GM19099 (cell line): Measurements from ENCODE around the gene ZFP92.

ENCODE experiments used
- POLR2A ChIP-seq: IDR thresholded peaks from 3 replicates; pipeline ENCODE4 v1.6.1; 2011; ENCODE audit warnings: low read depth; ENCODE audit not compliant: insufficient read length; ENCODE audit errors: extremely low read depth

Gene ZFP92

DNA sequence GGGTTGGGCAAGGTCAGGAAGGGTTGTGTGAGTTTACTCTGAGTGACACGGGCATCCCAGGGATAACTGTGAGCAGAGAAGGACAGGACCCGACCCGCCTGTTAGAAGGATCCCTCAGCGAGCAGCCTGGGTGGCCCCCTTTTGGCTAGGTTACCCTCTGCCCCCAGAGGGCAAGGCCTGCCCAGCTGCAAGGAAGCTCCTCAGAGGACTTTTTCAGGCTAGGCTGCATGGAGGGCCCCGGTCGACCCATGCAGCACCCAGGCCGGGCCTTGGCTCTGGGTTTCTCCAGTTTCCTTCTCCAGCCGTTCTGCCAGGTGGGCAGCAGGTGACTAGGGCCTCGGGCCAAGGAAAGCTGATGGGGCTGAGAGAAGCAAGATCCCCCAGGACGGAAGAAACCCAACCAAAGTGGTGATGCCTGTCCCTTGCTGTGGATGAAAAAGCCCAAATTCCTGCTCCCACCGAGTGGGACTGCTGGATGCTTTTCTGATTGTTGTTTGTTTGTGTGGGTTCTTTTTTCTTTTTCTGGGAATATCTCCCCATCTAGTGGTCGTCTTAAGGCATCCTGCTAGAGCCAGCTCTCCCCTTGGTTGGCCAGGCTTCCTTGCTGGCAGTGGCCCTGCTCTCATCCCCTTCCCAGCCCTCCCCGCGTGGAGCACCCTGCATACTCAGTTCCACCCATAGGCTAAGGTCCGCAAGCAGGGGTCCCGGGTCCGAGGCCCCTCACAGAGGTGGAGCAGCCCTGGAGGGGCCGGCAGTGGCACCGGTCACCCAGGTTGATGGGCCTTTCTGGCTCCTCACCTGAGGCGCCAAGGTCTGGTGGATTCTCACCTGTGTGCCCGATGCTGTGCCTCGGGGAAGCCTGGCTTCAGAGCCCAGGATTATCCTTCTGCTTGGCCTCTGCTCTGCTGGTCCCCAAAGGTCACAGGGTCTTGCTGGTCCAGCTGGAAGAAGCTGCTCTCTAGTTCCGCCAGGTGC is 1.8 kb downstream of the ZFP92 start:
- no peak for TF ChIP-seq POLR2A

DNA sequence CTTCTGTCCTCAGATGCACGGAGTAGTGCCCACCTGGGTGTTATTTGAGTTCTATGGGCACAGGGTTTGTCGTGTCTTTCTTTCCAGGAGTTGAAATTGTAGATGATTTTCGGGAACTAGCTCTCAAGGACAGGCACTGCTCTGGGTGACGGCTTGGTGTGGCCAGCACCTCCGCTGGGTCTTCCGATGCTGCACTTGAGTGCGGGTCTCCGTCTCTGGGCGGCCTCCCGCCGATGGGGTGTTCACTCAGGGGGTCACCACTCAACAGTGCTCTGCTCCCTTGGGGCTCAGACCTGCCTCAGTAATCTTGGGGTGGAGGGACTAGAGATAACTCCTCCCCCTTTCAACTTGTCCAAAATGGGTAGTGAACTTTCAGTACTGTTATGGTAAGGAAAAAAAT is 2.5 kb downstream of the ZFP92 start:
- TF ChIP-seq POLR2A, result no peak

DNA sequence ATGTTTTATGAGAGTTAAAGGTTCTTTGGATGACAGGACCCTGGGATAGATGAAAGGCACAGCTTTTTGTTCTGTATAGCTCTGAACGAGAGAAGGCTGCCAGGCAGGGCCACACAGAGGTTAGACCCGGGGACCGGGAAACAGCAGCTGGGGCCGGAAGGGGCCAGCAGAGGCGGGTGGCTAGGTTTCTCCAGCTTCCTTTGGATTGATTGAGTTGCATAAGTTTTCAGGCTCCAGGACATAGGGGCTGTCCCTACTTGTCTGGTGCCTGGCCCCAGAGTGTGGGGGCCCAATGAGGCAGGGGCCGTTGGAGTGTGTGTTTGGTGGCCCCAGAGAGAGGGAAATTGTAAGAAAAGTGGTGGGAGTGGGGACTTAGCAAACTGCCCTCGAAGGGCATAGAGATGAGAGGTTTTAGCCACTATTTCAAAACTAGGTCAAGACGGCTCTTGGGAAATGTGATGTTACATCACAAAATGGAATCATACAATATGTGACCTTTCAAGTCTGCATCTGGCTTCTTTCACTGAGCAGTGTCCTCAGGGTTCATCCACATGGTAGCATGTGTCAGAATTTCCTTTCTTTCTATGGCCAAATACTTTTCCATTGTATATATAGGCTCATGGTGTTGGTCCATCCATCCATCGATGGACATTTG is 3.7 kb downstream of the ZFP92 start:
- no peak for TF ChIP-seq POLR2A

DNA sequence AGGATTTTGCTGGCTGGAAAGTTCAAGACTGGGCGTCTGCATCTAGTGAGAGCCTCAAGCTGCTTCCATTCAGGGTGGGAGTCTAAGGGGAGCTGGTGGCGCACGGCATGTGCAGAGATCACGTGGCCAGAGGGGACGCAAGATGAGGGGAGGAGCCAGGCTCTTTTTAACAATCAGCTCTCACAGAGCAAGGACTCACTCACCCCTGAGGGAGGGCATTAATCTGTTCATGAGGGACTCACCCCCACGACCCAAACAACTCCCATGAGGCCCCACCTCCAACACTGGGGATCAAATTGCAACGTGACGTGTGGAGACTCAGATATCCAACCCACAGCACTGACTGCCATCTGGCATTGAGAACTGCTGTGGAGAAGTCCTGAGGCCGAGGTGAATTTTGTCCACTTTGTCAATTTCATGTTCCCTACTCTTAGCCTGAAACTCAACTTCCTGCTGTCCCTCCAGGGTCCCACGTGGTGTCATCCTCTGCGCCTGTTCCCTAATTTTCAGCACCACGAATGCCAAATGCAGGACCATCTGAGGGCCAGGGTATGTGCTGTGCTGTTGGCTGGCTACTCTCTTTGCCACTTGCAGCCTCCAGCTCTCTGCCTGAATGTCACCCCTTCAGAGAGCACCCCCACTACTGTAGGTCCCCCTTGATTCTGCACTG is 5.6 kb downstream of the ZFP92 start:
- no peak for TF ChIP-seq POLR2A

DNA sequence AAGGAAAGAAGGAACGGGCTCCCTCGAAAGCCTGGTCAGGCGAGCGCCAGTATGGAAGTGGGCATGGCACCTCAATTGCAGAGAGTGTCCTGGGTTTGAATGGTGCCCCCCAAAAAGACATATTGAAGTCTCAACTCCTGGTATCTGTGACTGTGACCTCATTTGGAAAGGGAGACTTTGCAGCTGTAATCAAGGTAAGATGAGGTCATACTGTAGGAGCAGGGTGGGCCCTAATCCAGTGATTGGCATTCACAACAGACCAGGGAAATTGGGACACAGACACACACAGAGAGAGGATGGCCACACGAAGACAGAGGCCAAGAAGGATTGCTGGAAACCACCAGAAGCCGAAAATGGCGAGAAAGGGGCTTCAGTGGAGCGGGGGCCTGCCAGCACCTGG is 6.4 kb downstream of the ZFP92 start:
- TF ChIP-seq POLR2A, result no peak

DNA sequence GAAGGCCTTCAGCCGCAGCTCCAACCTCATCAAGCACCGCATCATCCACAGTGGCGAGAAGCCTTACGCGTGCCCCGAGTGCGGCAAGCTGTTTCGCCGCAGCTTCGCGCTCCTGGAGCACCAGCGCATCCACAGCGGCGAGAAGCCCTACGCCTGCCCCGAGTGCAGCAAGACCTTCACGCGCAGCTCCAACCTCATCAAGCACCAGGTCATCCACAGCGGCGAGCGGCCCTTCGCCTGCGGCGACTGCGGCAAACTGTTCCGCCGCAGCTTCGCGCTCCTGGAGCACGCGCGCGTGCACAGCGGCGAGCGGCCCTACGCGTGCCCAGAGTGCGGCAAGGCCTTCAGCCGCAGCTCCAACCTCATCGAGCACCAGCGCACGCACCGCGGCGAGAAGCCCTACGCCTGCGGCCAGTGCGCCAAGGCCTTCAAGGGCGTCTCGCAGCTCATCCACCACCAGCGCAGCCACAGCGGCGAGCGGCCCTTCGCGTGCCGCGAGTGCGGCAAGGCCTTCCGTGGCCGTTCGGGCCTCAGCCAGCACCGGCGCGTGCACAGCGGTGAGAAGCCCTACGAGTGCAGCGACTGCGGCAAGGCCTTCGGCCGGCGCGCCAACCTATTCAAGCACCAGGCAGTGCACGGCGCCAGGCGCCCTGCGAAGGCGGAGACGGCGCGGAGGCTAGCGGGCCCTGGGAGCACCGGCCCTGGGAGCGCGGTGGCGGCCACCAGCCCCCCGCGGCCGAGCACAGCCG is 9.8 kb downstream of the ZFP92 start:
- TF ChIP-seq POLR2A, result no peak

DNA sequence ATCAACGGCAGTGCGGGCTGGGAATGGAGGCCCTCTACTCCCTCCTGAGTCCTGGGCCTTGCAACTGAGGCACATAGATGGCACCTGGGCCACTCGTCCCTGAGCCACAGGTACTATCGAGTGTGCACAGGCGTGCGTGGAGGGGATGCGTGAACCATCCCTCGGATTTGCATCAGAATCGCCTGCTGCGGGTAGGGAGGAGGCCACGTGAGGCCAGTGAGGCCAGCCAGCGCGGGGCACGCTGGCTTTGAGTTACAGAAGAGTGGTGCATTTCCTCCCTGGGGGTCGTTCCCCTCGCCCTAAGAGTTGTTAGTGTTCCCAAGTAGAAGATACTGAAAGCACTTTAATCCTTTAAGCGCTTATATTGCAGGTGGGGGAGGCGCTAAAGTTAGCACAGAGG is 10.6 kb downstream of the ZFP92 start:
- TF ChIP-seq POLR2A, result no peak

DNA sequence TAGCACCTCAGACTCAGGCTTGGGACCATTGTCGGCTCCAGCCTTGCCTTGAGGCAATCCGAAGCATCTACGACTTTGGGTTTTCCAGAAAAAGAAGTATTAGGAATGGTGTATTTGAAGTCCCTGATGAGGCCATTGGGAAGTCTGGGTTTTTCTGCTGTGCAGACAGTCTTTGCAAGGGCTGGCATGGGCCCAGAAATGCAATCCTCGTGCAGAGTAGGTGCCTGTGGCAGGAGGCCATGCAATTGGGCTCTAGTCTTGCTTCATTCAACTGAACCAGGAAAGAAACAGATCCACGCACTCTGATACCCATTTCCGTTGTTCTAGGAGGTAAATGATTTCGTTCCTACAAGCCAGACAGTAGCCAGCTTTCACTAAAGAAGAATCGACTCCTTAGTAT is 12.4 kb downstream of the ZFP92 start:
- no peak for TF ChIP-seq POLR2A

DNA sequence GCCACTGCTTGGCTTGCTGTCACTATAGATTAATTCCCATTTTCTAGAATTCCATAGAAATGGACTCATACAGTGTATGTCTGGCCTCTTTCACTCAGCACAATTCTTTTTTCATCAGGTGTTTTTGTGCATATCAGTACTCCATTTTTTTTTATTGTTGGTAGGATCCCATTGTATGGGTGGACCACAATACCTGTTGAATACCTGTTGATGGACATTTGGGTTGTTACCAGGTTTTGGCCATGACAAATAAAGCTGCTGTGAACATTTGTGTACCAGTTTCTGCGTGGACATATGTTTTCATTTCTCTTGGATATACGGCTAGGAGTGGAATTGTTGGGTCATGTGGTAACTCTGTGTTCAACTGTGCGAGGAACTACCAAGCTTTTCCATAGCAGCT is 14.9 kb downstream of the ZFP92 start:
- no peak for TF ChIP-seq POLR2A

DNA sequence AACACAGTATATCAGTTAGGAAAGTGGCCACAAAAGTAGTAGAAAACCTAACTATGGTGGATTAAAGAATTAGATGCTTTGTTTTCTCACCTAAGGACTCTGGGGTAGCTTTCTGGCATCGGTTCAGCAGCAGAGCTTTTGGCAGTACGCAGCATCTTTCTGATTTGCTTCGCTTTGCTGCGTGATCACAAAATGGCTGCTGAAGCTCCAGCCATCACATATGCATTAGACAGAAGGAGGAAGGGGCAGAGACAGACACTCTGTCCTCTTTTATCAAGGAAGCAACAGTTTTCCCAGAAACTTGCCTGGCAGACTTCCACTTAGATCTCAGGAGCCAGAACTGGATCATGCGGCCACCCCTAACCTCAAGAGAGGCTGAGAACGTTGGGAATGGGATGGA is 19.5 kb downstream of the ZFP92 start:
- TF ChIP-seq POLR2A, result no peak

DNA sequence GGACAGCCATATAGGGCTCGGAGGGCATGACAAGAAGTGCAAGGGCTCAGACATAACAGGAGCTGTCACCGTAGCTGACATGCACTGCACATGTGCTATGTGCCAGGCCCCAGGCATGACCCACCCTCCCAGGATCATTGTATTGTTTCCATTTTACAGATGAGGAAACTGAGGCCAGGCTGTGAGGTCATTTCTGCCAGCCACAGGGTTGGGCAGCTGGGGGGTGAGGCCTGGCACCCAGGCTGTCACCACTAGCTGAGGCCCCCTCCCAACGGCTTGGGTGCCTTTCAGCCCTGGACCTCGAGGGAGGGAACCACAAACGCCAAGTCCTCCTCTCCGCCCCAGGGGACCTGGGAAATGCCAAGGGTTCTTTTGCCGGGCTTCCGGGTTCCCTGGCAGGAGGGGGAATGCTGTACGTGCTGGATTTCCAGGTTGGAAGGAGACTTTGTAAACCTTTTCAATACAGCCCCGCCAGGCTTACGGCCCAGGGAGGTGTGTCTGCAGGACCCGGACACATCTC is 21.9 kb downstream of the ZFP92 start:
- no peak for TF ChIP-seq POLR2A

DNA sequence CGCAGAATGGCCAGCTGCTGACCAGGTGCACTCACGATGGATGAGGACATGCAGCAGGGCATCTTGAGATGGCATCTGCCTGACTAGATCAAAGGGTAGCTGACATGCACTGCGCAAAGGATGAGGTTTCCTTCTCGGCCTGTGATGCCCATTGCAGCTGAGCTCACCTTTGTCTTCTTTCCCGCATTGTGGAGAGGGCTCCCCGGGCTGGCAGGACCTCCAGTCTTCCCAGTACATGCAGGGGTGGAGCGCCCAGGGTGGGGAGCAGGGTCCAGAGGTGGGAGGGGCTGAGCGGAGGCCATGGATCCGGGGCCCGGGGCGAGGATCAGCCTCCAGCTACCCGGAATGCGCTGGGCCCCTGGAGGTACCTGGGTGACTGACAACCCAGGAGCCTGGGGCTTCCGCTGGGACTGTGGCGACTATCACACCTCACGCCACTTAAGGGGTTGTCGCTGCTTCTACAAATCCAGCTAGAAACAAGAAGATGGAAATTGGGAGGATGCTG is 22.6 kb downstream of the ZFP92 start:
- TF ChIP-seq POLR2A, result no peak

DNA sequence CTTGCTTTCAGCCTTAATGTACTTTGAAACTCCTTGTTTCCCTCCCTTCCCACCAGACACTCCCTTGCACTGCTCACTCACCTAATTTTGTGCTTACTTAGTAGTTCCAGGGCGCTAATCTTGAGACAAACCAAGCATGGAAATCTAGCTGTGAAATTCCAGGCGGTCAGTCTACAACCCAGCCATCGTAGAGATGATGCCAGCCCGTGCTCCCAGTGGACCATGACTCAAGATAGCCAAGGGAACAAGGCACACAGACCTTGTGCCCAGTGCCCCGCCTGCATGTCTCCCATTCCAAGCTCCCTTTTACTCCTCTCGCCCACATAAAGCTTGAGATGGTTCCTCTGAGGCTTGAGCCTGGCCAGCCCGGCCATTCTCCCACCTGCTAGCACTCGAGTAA is 23.5 kb downstream of the ZFP92 start:
- TF ChIP-seq POLR2A, result no peak

DNA sequence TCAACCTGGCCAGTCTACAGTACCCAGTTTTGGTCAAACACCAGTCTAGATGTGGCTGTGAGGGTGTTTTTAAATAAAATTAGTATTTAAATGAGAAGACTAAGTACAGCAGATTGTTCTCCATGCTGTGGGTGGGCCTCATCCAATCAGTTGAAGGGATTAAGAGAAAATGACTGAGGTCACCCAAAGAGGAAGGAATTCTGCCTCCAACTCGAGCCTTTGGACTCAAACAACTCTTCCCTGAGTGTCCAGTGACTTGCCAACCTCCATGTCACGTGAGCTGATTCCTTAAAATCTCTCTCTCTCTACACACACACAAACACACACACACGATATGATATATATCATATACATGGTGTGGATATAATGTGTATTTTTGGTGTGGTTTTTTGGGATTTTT is 24.6 kb downstream of the ZFP92 start:
- TF ChIP-seq POLR2A, result no peak

DNA sequence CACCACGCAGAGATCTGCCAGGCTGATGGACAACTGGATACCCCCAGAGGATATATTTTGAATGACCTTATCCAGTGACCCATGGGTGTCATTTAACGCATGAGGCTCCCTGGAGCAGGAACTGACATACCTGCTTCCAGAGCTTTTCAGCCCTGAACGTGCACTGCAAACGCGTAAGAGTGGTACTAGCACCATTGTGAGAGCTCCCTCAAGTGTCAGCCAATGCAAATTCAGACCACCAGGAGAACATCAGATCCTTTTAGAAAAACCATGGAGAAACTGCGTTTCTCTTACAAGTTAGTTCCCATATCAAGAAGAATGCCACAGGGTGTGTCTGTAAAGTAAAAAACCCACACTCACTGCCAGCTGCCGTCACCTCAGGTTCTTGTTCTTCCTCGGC is 27.3 kb downstream of the ZFP92 start:
- TF ChIP-seq POLR2A, result no peak

DNA sequence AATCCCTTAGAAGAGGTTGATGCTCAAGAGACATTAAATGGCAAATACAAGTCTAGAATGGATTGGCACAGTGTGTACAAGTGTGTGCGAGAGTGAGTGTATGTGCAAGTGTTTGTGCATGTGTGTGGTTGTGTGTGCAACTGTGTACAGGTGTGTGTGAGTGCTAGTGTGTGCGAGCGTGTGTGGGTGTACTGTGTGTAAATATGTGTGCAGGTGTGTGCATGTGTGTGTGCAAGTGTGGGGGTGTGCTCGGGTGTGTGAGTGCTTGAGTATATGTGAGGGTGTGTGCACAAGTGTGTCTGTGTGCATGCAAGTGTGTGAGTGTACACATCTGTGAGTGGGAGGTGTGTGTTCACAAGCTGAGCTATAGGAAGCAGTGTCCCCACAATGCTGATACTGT is 28.7 kb downstream of the ZFP92 start:
- no peak for TF ChIP-seq POLR2A
